Smooth muscle cell (in vitro differentiated cells): Measurements from ENCODE around the gene RETSAT. TPM values are rescaled to one million over a fixed set of nuclear protein-coding genes. Genes with fewer than 3 reads are reported as not detected.
A peak's percentile ranks its signal among the peaks of the same experiment; 100 is the strongest.
"Not testable (repeated sequence)": the region's sequence is repeated elsewhere in the genome, so short reads cannot be mapped to it uniquely, and the experiment has no call there.

Experiments used
- DNase-seq: peaks from one replicate; lab custom pipeline; 2025; ENCODE audit not compliant: unreplicated experiment; lab: John Stamatoyannopoulos, UW
- H2AFZ ChIP-seq: fragments of 200-600 bp; sonication (generic); 2 replicates; pipeline ENCODE4 v1.6.0; 2016; ENCODE audit warnings: antibody characterized with exemption, low read depth, mild to moderate bottlenecking
- H3F3A ChIP-seq: fragments of 200-600 bp; sonication (generic); 2 replicates; pipeline ENCODE4 v1.6.0; 2017; ENCODE audit warnings: antibody characterized with exemption, low read depth
- H3K27ac ChIP-seq: fragments of 200-600 bp; sonication (generic); 2 replicates; pipeline ENCODE4 v1.5.1; 2016; ENCODE audit warnings: low read depth, mild to moderate bottlenecking
- H3K27me3 ChIP-seq: fragments of 200-600 bp; sonication (generic); 2 replicates; pipeline ENCODE4 v1.6.1; 2016; ENCODE audit warnings: low read depth, mild to moderate bottlenecking
- H3K36me3 ChIP-seq: fragments of 200-600 bp; sonication (generic); 2 replicates; pipeline ENCODE4 v1.5.1; 2016; ENCODE audit warnings: low read depth
- H3K4me1 ChIP-seq: fragments of 200-600 bp; sonication (generic); 2 replicates; pipeline ENCODE4 v1.5.1; 2016; ENCODE audit warnings: low read depth
- H3K4me2 ChIP-seq: fragments of 200-600 bp; sonication (generic); 2 replicates; pipeline ENCODE4 v1.6.0; 2016; ENCODE audit warnings: mild to moderate bottlenecking
- H3K4me3 ChIP-seq: fragments of 200-600 bp; sonication (generic); 2 replicates; pipeline ENCODE4 v1.5.1; 2016; ENCODE audit warnings: mild to moderate bottlenecking
- H3K79me2 ChIP-seq: fragments of 200-600 bp; sonication (generic); 2 replicates; pipeline ENCODE4 v1.6.0; 2016; ENCODE audit warnings: low read depth, mild to moderate bottlenecking
- H3K9ac ChIP-seq: fragments of 200-600 bp; sonication (generic); 2 replicates; pipeline ENCODE4 v1.6.0; 2016; ENCODE audit warnings: low read depth
- H3K9me3 ChIP-seq: fragments of 200-600 bp; sonication (generic); replicated peaks from 2 replicates; pipeline ENCODE4 v1.5.1; 2016; ENCODE audit warnings: low read depth
- H4K20me1 ChIP-seq: fragments of 200-600 bp; sonication (generic); 2 replicates; pipeline ENCODE4 v1.6.0; 2016; ENCODE audit warnings: low read depth
- WGBS: methylation state at CpG from one replicate; pipeline ENCODE4 v1.1.7; 2016; ENCODE audit warnings: low lambda C conversion rate; 5-methylcytosine and 5-hydroxymethylcytosine counted together
- polyA plus RNA-seq: library from polyadenylated mRNA; unstranded; fragments of >200 nt; fragmentation: Nextera tagmentation; extraction: Ambion mirVana; gene quantifications from 2 replicates; pipeline ENCODE4 v1.2.1, GENCODE V29; 2016
- total RNA-seq: library from RNA; depleted of rRNA; stranded (reverse); fragments of >200 nt; gene quantifications from 2 replicates; pipeline ENCODE4 v1.2.3, GENCODE V29; 2014
- TF ChIP-seq, protein P1 (sequence below): fragments of 200-600 bp; sonication (generic); IDR thresholded peaks from 2 replicates; pipeline ENCODE4 v1.5.1; 2017; ENCODE audit warnings: borderline replicate concordance, mild to moderate bottlenecking, antibody characterized with exemption; ENCODE audit not compliant: insufficient read depth, poor library complexity, severe bottlenecking

The RETSAT gene
- total and polyA plus RNA-seq, 2 experiments from 2014 or later, result 17.9 to 29.9 TPM

GRCh38 chr2:85324639-85325465 lies 29.5 kb downstream of the RETSAT start:
- Histone ChIP-seq H3K4me3 (peak overlapping the region; percentile 68), H3K27ac (no peak overlapping the region), H3K9me3 (no peaks in the 10 kb centered on the region), H3K4me2 (peak overlapping the region; percentile 88), H3F3A (peaks cover 19% of the 10 kb centered on the region), H3K79me2 (peaks cover 62% of the 10 kb centered on the region), H3K4me1 (peaks cover 30% of the 10 kb centered on the region), H4K20me1 (peaks cover 68% of the 10 kb centered on the region), H3K36me3 (peaks cover 6% of the 10 kb centered on the region), H3K9ac (peak overlapping the region; percentile 23), H2AFZ (no peak overlapping the region), H3K27me3 (no peaks in the 10 kb centered on the region)
- TF ChIP-seq, protein P1, sequence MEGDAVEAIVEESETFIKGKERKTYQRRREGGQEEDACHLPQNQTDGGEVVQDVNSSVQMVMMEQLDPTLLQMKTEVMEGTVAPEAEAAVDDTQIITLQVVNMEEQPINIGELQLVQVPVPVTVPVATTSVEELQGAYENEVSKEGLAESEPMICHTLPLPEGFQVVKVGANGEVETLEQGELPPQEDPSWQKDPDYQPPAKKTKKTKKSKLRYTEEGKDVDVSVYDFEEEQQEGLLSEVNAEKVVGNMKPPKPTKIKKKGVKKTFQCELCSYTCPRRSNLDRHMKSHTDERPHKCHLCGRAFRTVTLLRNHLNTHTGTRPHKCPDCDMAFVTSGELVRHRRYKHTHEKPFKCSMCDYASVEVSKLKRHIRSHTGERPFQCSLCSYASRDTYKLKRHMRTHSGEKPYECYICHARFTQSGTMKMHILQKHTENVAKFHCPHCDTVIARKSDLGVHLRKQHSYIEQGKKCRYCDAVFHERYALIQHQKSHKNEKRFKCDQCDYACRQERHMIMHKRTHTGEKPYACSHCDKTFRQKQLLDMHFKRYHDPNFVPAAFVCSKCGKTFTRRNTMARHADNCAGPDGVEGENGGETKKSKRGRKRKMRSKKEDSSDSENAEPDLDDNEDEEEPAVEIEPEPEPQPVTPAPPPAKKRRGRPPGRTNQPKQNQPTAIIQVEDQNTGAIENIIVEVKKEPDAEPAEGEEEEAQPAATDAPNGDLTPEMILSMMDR, result no peak
- 83% methylated on average over 10 of the region's 10 CpGs for WGBS
- DNase-seq, result no peak

- WGBS, result 99% methylated on average over 11 of the region's 11 CpGs
- Histone ChIP-seq H3F3A (peaks cover 24% of the 10 kb centered on the region), H3K4me1 (peaks cover 29% of the 10 kb centered on the region), H4K20me1 (peaks cover 75% of the 10 kb centered on the region), H3K79me2 (peaks cover 62% of the 10 kb centered on the region)
- DNase-seq, H3K4me3 ChIP-seq, H3K27me3 ChIP-seq, H3K9ac ChIP-seq, H3K9me3 ChIP-seq, H3K36me3 ChIP-seq, H3K4me2 ChIP-seq, H3K27ac ChIP-seq, H2AFZ ChIP-seq: not testable (repeated sequence)
Observed at GRCh38 chr2:85323988-85324367, 30.4 kb downstream of the RETSAT start.

DNA sequence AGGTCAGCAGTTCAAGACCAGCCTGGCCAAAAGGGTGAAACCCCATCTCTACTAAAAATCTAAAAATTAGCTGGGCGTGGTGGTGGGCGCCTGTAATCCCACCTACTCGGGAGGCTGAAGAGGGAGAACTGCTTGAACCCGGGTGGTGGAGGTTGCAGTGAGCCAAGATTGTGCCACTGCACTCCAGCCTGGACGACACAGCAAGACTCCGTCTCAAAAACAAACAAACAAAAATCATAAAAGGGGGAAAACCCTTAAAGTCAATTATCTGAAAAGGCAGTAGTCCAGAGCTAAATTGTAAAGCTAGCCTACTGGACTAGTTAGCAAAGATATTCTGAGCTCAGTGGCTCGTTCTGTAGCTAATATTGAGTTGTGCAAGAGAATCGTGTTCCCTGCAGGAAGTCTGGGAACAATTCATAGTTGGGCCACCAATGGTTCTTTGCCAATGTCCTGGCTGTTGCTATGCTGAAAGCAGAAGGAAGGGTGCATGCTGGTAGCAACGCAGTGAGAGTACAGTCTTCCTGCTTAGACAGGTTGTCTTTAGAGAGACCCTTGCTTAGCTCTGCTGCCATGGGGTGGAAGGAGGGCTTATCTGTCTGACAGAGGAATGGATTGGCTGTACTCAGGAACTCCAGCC lies 30.9 kb downstream of the RETSAT start:
- no peak overlapping the region for H3K4me2 ChIP-seq
- H3K4me1 ChIP-seq, result peaks cover 23% of the 10 kb centered on the region
- TF ChIP-seq, protein P1, result no peak
- peaks cover 80% of the 10 kb centered on the region for H4K20me1 ChIP-seq
- H3K4me3 ChIP-seq, result no peak overlapping the region
- H3K9ac ChIP-seq, result no peak overlapping the region
- H3K36me3 ChIP-seq, result peaks cover 6% of the 10 kb centered on the region
- peaks cover 62% of the 10 kb centered on the region for H3K79me2 ChIP-seq
- no peak overlapping the region for H3K27ac ChIP-seq
- no peak for DNase-seq
- no peaks in the 10 kb centered on the region for H3K9me3 ChIP-seq
- no peak overlapping the region for H2AFZ ChIP-seq
- H3K27me3 ChIP-seq, result no peaks in the 10 kb centered on the region
- H3F3A ChIP-seq, result peaks cover 24% of the 10 kb centered on the region
- WGBS, result 96% methylated on average over 9 of the region's 9 CpGs

GRCh38 chr2:85319796-85320195 lies 34.5 kb downstream of the RETSAT start:
- no peaks in the 10 kb centered on the region for H3K9me3 ChIP-seq
- peaks cover 6% of the 10 kb centered on the region for H3K36me3 ChIP-seq
- no peak overlapping the region for H3K4me3 ChIP-seq
- TF ChIP-seq, protein P1, result no peak
- peak overlapping the region; percentile 76 for H3K27ac ChIP-seq
- no peaks in the 10 kb centered on the region for H3K27me3 ChIP-seq
- no peak for DNase-seq
- H3K79me2 ChIP-seq, result peaks cover 41% of the 10 kb centered on the region
- H3K4me2 ChIP-seq, result no peak overlapping the region
- peaks cover 3% of the 10 kb centered on the region for H3K4me1 ChIP-seq
- no peak overlapping the region for H3K9ac ChIP-seq
- H4K20me1 ChIP-seq, result peaks cover 71% of the 10 kb centered on the region
- no peak overlapping the region for H2AFZ ChIP-seq
- 94% methylated on average over 4 of the region's 4 CpGs for WGBS
- H3F3A ChIP-seq, result peaks cover 35% of the 10 kb centered on the region
